NB4 (cell line): ENCODE data around the gene IL36A.

Experiments used
- CTCF ChIP-seq: IDR thresholded peaks from one replicate; pipeline ENCODE4 v1.5.1; 2012; ENCODE audit warnings: low read depth, low read length
- MAX ChIP-seq: IDR thresholded peaks from 2 replicates; pipeline ENCODE4 v1.6.1; 2011; ENCODE audit warnings: low read depth, low read length
- MYC ChIP-seq: IDR thresholded peaks from 2 replicates; pipeline ENCODE4 v1.6.1; 2011; ENCODE audit warnings: low read depth, low read length
- POLR2A ChIP-seq: IDR thresholded peaks from 2 replicates; pipeline ENCODE4 v1.6.1; 2011; ENCODE audit warnings: mild to moderate bottlenecking; ENCODE audit not compliant: insufficient read length; ENCODE audit errors: extremely low read depth

- TF ChIP-seq CTCF = no peak
- TF ChIP-seq MAX = no peak
- no peak for TF ChIP-seq MYC
- no peak for TF ChIP-seq POLR2A
Measured at GRCh38 chr2:112973156-112973555, 32.1 kb upstream of the IL36A start.
